ENCODE results near the gene UCK2.

DNA sequence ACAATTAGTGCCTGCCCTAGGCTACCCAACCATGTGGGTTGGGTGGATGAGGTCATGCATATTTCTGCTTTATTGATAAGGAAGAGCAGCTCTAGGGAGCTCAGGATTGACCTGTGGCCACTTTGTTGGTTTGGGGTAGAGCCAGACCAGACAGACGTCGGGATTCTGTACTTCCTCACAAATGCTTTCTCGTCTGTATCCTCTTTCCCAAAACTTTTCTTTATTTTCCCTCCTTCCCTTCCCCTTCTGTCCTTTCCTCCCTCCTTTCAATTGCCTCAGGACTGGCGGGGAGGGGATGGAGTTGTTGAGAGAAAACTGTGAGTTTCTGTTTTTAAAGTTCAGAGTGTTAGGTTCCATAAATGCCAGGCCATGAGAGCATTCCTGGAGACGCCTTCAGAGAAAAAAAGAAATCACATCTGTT is 68.0 kb downstream of the UCK2 start:
- TF ChIP-seq CREB1 (IDR thresholded peaks at IDR 0.05), result no peak
- no peak for TF ChIP-seq RFX5 (IDR thresholded peaks at IDR 0.05; ENCODE audit: borderline replicate concordance, low read depth, low read length)
- TF ChIP-seq, protein P1, sequence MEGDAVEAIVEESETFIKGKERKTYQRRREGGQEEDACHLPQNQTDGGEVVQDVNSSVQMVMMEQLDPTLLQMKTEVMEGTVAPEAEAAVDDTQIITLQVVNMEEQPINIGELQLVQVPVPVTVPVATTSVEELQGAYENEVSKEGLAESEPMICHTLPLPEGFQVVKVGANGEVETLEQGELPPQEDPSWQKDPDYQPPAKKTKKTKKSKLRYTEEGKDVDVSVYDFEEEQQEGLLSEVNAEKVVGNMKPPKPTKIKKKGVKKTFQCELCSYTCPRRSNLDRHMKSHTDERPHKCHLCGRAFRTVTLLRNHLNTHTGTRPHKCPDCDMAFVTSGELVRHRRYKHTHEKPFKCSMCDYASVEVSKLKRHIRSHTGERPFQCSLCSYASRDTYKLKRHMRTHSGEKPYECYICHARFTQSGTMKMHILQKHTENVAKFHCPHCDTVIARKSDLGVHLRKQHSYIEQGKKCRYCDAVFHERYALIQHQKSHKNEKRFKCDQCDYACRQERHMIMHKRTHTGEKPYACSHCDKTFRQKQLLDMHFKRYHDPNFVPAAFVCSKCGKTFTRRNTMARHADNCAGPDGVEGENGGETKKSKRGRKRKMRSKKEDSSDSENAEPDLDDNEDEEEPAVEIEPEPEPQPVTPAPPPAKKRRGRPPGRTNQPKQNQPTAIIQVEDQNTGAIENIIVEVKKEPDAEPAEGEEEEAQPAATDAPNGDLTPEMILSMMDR (IDR thresholded peaks at IDR 0.05; ENCODE audit: control extremely low read depth in 1 of 3, insufficient read depth in 1 of 3, low read depth in 1 of 3, low read length in 3 of 3), result no peak
- TF ChIP-seq SIN3A (conservative IDR thresholded peaks at IDR 0.05 in 1 of 2, IDR thresholded peaks at IDR 0.05 in 1 of 2; ENCODE audit: low read depth in 1 of 2, low read length in 2 of 2), result no peak
- TF ChIP-seq POLR2AphosphoS5 (IDR thresholded peaks at IDR 0.05; ENCODE audit: low read depth, low read length), result no peak
- TF ChIP-seq GABPA (IDR thresholded peaks at IDR 0.05; ENCODE audit: borderline replicate concordance, insufficient read depth, low read length), result no peak

Data from H1 (cell line).